Type B pancreatic cell (in vitro differentiated cells): ENCODE data around the gene GATB. TPM values are rescaled to one million over a fixed set of nuclear protein-coding genes. Genes with fewer than 3 reads are reported as not detected.

ENCODE experiments used
- DNase-seq: peaks from one replicate; pipeline ENCODE4 v3.0.0; 2021; ENCODE audit warnings: mixed read lengths; ENCODE audit not compliant: unreplicated experiment; ENCODE audit errors: extremely low spot score
- H3K27ac Mint-ChIP-seq: 2 replicates; pipeline ENCODE4 v1.8.0; 2021; ENCODE audit warnings: mild to moderate bottlenecking, mixed read lengths
- H3K27me3 Mint-ChIP-seq: 2 replicates; pipeline ENCODE4 v1.8.0; 2021; ENCODE audit warnings: mixed read lengths
- H3K36me3 Mint-ChIP-seq: 2 replicates; pipeline ENCODE4 v1.8.0; 2021; ENCODE audit warnings: mixed read lengths
- H3K4me1 Mint-ChIP-seq: one replicate; pipeline ENCODE4 v1.8.0; 2021; ENCODE audit warnings: mixed read lengths; ENCODE audit not compliant: unreplicated experiment
- H3K4me3 Mint-ChIP-seq: 2 replicates; pipeline ENCODE4 v1.8.0; 2021; ENCODE audit warnings: mild to moderate bottlenecking, mixed read lengths
- H3K9me3 Mint-ChIP-seq: 2 replicates; pipeline ENCODE4 v1.8.0; 2021; ENCODE audit warnings: mixed read lengths
- total RNA-seq: library from RNA; stranded (reverse); gene quantifications from 2 replicates; pipeline ENCODE4 v1.2.1, GENCODE V29; 2021; ENCODE audit warnings: low replicate concordance
- TF ChIP-seq, protein P1 (sequence below): fragments of 200-600 bp; sonication (generic); conservative IDR thresholded peaks from 2 replicates; pipeline ENCODE4 v1.5.0; 2021; ENCODE audit warnings: antibody characterized with exemption, mild to moderate bottlenecking

GATB gene
- total RNA-seq, 1 donor from 2014 or later: 22.9 TPM

DNA sequence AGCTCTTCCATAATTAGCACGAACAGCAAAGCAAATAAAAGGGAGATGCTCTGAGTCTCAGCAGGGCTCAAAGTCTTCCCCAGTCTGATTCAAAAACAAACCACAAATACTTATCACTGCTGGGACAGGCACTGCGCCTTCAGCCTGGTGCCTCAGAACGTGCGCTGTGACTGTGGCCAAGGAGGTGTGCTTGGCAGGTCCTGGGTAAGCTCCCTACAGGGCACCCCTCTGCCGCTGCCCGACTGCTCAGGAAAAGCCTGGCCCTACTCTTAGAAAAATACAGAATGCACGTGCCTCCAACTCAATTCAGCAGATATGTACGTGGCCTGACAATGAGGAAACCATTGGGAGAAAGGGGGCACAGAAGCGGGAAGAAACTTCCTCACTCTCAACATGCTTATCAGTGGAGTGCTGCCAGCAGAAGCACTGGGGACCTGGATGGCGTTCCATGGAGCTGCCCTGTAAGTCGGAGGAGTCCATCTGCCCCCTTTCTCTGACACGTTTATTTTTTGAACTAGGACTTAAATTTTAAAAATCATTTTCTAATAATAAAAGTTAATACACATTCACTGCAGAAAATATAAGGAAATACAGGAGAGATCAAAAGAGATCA, 86.8 kb downstream of the GATB start:
- H3K36me3 Mint-ChIP-seq: peaks cover 3% of the 10 kb centered on the region
- no peaks in the 10 kb centered on the region for H3K9me3 Mint-ChIP-seq
- peaks cover 33% of the 10 kb centered on the region for H3K4me1 Mint-ChIP-seq
- no peak overlapping the region for H3K4me3 Mint-ChIP-seq
- DNase-seq: no peak
- H3K27ac Mint-ChIP-seq: no peak overlapping the region
- TF ChIP-seq, protein P1, sequence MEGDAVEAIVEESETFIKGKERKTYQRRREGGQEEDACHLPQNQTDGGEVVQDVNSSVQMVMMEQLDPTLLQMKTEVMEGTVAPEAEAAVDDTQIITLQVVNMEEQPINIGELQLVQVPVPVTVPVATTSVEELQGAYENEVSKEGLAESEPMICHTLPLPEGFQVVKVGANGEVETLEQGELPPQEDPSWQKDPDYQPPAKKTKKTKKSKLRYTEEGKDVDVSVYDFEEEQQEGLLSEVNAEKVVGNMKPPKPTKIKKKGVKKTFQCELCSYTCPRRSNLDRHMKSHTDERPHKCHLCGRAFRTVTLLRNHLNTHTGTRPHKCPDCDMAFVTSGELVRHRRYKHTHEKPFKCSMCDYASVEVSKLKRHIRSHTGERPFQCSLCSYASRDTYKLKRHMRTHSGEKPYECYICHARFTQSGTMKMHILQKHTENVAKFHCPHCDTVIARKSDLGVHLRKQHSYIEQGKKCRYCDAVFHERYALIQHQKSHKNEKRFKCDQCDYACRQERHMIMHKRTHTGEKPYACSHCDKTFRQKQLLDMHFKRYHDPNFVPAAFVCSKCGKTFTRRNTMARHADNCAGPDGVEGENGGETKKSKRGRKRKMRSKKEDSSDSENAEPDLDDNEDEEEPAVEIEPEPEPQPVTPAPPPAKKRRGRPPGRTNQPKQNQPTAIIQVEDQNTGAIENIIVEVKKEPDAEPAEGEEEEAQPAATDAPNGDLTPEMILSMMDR: no peak
- no peaks in the 10 kb centered on the region for H3K27me3 Mint-ChIP-seq

DNA sequence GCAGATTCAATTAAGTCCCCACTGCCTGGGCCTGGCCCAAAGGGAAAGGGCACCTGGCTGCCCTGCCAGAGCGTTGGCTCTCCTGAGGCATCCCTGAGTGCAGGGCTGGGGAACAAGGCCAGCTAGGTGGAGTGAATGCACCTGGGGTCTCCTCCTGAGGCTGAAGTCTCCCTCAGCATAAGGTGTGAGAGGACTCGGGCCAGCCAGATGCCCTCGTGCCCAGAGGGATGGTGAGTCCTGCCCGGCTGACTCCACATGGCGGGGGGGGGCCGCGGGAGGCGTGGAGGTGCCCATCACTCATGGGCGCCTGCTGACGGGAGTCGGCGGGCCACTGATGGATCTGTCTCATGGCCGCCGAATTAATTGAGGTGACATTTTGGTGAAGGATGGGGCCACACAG, 87.8 kb downstream of the GATB start:
- no peak for DNase-seq
- Mint-ChIP-seq H3K27ac (no peak overlapping the region), H3K36me3 (peaks cover 3% of the 10 kb centered on the region), H3K9me3 (no peaks in the 10 kb centered on the region), H3K27me3 (no peaks in the 10 kb centered on the region), H3K4me1 (peaks cover 24% of the 10 kb centered on the region), H3K4me3 (no peak overlapping the region)
- TF ChIP-seq, protein P1: no peak

DNA sequence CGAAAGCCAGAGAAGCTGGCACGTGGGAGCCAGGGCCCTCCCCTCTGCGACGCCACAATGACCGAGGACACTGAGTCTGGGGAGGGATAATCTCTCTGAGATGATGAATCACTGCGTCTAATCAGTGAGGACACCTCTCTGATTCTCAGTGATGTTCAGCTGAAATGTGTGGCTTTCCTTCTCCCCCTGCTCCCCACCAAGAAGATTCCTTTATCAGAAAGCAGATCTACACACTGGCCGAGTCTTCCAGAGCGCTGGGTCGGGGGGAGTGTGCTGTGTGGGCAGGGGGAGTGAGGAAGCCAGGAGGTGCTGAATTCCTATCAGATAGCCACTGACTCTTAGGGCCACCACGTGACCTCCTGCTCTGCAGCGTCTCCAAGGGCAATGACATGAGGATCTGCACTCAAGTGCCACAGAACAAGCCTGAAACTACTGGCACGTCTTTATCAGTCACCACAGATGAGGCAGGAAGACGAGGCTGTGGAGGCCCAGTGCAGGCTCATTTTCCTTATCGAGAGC, 89.2 kb downstream of the GATB start:
- Mint-ChIP-seq H3K9me3 (no peaks in the 10 kb centered on the region), H3K4me1 (peaks cover 32% of the 10 kb centered on the region), H3K4me3 (no peak overlapping the region), H3K36me3 (no peaks in the 10 kb centered on the region), H3K27ac (no peak overlapping the region), H3K27me3 (no peaks in the 10 kb centered on the region)
- TF ChIP-seq, protein P1: no peak
- no peak for DNase-seq

DNA sequence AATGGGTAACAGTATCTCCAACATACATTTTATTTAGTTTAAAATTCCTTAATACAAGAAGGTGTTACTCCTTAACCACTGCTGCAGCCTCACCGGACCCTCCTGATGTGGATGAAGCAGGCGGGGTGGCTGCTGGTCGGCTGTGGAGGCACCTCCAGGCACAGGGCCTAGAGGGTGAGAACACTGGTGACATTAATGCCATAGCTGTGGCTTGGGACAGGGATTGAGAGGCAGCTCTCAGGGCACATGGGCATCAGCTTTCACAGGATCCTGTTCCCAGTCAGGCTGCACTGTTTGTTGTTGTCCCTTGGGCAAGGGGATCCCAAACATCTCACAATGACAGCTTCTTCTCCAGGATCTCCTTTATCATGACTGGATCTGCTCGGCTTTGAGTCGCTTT, 90.0 kb downstream of the GATB start:
- Mint-ChIP-seq H3K27ac (no peak overlapping the region), H3K27me3 (no peaks in the 10 kb centered on the region), H3K9me3 (no peaks in the 10 kb centered on the region), H3K4me1 (peaks cover 30% of the 10 kb centered on the region), H3K36me3 (no peaks in the 10 kb centered on the region), H3K4me3 (no peak overlapping the region)
- TF ChIP-seq, protein P1: no peak
- DNase-seq: no peak

DNA sequence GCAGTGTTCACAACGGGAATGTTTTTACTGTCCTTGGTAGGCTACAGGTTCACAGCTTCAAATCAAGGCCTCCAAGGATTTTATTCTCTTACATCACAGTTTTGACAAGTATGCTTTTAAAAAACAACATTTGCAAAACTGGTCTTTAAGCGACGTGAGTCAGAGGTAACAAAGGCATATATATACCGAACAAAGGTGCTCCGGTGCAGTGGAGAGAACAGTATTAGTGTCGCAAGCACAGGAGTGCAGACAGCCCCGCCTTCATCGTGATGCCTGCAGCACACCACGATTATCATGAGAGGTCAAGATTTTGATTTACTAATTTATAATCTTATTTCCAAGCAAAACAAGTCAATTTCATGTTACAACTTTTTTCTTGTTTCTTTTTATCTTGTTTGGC, 90.8 kb downstream of the GATB start:
- no peaks in the 10 kb centered on the region for H3K27me3 Mint-ChIP-seq
- no peak for DNase-seq
- TF ChIP-seq, protein P1: no peak
- no peak overlapping the region for H3K4me3 Mint-ChIP-seq
- peaks cover 27% of the 10 kb centered on the region for H3K4me1 Mint-ChIP-seq
- H3K27ac Mint-ChIP-seq: no peak overlapping the region
- no peaks in the 10 kb centered on the region for H3K36me3 Mint-ChIP-seq
- H3K9me3 Mint-ChIP-seq: no peaks in the 10 kb centered on the region
